GM12864 (cell line): ENCODE measurements around the gene CDH4.

Source experiments
- DNase-seq: peaks from one replicate; pipeline ENCODE4 v3.0.0-alpha.2; 2011; ENCODE audit warnings: low read depth
- H3K4me3 ChIP-seq: 2 replicates; pipeline ENCODE4 v1.5.1; 2011; ENCODE audit warnings: mild to moderate bottlenecking, low read depth, low read length, control low read depth
- TF ChIP-seq, protein P1 (sequence below): IDR thresholded peaks from 2 replicates; pipeline ENCODE4 v1.5.1; 2011; ENCODE audit warnings: low read depth, mild to moderate bottlenecking, moderate library complexity, low read length, control low read depth, inconsistent platforms; ENCODE audit errors: missing control alignments

CDH4 gene

GRCh38 chr20:61666471-61666832, 414.4 kb downstream of the CDH4 start:
- TF ChIP-seq, protein P1, sequence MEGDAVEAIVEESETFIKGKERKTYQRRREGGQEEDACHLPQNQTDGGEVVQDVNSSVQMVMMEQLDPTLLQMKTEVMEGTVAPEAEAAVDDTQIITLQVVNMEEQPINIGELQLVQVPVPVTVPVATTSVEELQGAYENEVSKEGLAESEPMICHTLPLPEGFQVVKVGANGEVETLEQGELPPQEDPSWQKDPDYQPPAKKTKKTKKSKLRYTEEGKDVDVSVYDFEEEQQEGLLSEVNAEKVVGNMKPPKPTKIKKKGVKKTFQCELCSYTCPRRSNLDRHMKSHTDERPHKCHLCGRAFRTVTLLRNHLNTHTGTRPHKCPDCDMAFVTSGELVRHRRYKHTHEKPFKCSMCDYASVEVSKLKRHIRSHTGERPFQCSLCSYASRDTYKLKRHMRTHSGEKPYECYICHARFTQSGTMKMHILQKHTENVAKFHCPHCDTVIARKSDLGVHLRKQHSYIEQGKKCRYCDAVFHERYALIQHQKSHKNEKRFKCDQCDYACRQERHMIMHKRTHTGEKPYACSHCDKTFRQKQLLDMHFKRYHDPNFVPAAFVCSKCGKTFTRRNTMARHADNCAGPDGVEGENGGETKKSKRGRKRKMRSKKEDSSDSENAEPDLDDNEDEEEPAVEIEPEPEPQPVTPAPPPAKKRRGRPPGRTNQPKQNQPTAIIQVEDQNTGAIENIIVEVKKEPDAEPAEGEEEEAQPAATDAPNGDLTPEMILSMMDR = no peak
- DNase-seq = no peak
- H3K4me3 ChIP-seq = no peak overlapping the region

DNA sequence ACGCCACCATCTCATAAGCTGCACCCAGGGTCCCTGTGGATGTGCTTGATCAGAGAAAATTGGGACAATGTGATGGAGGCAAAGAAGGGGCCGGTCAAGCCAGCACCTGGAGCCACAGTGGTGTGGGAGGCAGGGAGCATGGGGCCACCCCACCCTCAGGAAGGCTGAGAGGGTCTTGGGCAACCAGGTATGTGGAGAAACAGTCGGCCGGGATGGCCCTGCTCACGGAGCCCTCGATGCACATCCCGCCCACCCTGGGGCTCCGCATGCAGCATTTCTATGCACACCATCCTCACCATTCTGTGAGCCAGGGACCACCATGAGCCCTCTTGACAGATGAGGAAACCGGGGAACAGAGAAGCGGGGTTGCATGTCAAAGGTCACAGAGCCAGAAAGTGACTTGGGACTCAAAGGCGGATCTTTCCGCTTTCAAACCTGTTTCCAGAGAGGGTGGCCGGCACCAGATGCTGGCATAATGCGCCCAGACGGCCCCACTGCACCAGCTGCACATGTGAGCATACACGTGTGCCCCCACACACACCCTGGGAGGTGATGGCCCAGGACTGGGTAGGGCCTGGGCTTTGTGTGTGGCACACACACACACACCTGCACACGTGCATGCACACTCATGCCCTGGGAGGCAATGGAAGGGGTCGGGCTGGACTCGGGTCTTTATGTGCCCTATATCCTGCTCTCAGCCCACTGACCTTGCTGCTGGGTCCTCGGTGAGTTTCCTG, 415.2 kb downstream of the CDH4 start:
- H3K4me3 ChIP-seq = no peak overlapping the region
- TF ChIP-seq, protein P1 = no peak
- DNase-seq = no peak

DNA sequence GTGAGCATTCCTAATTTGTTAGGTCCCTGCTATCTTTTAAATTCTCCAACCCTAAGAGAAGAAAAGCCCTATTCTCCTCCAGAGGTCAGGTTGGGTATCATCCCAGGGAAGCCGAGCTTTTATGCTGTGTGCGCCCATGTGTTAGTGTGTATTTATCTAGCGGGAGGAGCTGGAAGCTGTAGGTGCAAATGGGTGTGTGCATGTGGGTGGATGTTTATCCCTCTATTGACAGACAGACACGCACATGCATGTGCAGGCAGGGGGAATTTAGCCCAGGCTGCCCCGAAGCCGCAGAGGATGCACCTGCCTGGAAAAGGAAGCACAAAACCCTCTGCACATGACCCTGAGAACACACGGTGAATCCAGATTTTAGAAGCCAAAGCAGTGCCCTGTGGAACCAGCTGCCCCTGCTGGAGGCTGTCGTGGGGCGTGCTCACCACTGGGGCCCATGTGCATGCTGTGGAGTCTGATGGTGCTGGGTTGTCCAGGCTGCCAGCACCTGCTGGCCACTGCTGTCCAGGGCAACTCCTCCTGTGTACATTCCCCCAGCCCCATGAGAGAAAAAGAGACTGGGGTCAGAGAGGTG, 416.1 kb downstream of the CDH4 start:
- DNase-seq = no peak
- H3K4me3 ChIP-seq = no peak overlapping the region
- TF ChIP-seq, protein P1 = no peak

GRCh38 chr20:61668771-61669503, 416.9 kb downstream of the CDH4 start:
- no peak for DNase-seq
- TF ChIP-seq, protein P1 = no peak
- H3K4me3 ChIP-seq = no peak overlapping the region

GRCh38 chr20:61670274-61670673, 418.2 kb downstream of the CDH4 start:
- H3K4me3 ChIP-seq = no peak overlapping the region
- DNase-seq = no peak
- TF ChIP-seq, protein P1 = no peak

DNA sequence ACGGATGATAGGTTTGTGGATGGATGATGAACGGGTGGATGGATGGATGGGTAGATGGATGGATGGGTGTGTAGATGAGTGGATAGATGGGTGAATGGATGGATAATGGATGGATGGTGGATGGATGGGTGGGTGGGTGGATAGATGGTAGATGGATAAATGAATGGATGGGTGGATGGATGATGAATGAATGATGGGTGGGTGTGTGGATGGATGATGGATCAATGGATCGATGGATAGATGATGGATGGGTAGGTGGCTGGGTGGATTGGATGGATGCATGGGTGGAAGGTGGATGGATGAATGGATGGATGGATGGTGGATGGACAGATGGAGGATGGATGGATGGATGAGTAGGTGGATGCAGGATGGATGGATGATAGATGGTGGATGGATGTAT, 419.5 kb downstream of the CDH4 start:
- TF ChIP-seq, protein P1 = no peak
- H3K4me3 ChIP-seq = no peak overlapping the region
- DNase-seq = no peak
